ENCODE measurements around the gene GPR162.

GPR162 gene

DNA sequence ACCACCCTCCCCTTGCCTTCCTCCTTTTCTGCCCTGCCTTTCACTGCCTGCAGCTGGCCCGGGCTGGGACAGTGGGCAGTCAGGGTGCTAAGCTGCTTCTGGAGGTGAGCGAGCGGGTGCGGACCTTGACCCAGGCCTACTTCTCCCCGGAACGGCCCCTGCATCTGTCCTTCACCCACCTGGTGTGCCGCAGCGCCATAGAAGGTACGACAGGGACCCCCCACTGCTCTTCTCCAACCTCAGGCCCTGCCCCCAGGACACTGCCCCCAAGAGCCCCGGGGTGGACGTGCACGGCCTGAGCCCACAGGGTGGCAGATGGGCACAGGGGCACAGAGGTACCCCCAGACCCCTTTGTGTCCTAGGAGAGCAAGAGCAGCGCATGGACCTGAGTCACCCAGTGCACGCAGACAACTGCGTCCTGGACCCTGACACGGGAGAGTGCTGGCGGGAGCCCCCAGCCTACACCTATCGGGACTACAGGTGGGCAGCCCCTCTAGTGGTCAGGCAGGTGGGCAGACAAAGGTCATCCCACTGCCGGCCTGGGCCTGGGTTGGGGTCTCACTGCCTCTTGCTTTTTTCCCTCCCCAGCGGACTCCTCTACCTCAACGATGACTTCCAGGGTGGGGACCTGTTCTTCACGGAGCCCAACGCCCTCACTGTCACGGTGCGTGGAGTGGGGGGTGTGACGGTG is 15.9 kb downstream of the GPR162 start:
- DNase-seq: no peak

DNA sequence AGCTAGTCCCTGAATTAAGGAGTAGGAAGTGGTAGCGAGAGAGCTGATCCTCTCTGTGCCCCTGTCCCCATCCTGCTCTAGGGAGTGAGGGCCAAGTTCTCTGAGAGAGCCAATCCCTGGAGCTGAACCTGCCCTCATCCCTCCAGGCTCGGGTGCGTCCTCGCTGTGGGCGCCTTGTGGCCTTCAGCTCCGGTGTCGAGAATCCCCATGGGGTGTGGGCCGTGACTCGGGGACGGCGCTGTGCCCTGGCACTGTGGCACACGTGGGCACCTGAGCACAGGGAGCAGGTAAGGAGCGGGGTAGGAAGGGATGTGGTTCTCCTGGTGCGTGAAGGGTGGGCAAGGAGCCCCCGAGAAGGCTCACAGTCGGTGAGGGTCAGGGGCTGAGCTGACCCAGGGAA is 17.2 kb downstream of the GPR162 start:
- DNase-seq: no peak

DNA sequence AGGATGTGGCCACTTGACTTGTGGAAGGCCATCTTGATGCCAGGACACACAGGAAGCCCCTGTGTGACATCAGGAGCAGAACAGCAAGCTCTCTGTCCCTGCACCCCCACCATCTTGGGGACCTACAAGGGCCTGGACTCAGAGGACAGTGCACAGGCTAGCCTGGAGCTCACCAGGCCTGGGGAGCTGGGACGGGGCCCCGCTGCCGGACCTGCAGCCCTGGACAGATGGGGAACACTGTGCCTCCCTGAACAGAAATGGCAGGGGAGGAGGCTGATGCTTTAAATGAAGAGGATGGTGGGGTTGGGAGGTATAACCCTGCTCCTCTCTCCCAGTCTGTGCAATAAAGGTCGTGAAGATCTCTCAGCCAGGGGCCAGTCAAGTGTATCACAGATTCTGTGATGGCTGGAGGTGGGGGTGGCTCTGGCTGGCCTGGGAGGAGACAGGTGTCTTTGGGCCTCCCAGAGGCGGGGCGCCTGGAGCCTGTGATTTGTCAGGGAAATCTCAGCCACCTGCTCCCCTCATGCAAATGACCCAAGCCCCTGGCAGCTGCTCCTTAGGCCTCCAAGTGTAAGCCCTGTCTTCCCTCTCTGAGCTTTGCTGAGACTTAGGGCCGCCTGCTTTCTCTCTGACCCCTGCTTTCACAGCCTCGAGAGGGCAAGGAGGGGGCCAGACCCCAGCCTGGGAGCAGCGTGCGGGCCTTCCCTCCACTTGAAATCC is 18.0 kb downstream of the GPR162 start:
- no peak for DNase-seq

DNA sequence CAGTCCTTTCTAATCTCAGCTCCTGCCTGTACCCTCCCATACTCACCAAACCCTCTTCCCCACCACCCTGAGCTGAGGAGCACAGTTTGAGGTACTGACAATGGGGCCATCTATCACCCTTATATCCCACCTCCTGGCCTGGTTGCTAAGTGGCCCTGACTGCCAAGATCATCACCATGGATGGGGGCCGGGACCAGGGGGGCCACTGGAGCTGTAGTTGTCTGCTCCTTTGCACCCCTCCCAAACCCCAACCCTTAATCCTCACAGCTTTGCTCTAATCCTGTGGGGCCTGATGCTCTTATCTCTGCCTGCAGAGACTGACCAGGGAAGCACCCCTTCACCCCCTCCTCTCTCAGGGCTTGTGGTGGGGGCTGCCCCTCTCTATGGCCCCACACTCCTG is 18.7 kb downstream of the GPR162 start:
- DNase-seq: no peak

DNA sequence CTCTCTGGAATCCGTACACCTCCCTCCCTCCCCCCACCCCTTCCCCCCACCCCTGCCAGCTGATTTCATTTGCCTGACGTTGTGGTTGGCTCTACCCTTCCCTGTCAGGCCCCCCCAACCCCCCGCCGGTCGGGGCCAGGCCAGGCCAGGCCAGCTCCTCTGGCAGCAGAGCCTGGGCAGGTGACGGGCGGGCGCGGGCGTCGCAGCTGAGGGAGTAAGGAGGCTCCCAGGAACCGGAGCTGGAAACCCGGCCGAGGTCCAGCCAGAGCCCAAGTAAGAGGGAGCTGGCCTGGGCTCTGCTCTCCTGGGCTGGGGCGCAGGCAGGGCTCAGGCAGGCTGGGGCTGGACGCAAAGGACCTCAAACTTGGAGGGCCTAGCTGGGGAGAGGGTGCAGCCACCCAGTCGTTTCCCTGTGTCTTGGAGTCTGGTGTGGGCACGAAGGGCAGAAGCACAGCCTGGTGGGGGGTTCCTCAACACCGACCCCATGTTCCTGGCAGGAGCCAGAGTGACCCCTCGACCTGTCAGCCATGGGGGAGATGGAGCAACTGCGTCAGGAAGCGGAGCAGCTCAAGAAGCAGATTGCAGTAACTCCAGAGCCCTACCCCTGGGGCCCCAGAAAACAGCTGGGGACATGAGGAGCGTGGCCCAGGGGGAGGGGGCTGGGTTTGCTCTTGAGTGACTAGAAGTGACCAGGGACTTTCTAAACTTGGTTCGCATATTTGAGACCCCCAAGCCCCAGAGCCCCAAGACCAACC is 19.3 kb downstream of the GPR162 start, which contains the start of gene GNB3:
TSS of gene GNB3 (plus strand) at position 165 of the 755 bp plus-strand sequence. CDS start at position 528, 363 bp downstream.
- DNase-seq: no peak

DNA sequence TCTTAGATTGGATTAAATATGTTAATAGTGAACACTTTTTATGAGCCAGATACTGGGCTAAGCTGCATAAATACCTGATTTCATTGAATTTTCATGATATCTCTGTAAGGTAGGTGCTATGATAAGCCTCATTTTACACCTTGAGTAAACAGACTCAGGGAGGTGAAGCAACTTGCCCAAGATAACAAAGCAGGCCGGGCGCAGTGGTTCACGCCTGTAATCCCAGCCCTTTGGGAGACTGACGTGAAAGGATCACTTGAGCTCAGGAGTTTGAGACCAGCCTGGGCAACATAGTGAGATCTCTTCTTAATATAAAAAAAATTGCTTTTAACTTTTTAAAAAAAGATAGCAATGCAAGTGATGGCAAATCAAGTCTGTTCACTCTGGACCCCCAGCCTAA is 20.5 kb downstream of the GPR162 start:
- DNase-seq: no peak

DNA sequence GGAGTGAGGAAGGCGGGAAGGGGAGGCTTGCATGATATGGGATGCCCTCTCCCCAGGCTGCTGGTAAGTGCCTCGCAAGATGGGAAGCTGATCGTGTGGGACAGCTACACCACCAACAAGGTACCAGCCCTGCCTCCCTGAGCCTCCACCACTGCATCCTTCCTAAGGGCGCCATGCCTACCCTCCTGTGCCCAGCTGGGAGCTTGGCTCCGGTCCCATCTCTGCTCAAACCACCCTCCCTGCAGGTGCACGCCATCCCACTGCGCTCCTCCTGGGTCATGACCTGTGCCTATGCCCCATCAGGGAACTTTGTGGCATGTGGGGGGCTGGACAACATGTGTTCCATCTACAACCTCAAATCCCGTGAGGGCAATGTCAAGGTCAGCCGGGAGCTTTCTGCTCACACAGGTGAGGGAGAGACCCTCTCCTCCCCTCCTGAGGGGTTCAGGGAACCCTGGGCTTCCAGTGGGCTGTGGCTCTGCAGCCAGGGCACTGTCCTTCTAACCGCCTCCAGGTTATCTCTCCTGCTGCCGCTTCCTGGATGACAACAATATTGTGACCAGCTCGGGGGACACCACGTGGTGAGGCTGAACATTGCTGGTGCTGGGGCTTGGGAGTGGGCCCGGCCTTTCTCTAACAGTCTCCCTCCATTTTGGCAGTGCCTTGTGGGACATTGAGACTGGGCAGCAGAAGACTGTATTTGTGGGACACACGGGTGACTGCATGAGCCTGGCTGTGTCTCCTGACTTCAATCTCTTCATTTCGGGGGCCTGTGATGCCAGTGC is 21.7 kb downstream of the GPR162 start:
- no peak for DNase-seq

DNA sequence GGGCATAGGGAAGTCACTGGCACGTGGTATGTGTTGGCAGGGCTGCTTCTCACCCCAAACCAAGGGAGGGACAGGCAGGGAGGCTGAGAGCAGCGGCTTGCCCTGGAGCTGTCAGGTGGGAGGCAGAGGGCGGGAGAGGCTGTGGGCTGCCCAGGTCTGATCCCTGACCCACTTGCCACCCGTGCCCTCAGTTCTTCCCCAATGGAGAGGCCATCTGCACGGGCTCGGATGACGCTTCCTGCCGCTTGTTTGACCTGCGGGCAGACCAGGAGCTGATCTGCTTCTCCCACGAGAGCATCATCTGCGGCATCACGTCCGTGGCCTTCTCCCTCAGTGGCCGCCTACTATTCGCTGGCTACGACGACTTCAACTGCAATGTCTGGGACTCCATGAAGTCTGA is 23.8 kb downstream of the GPR162 start:
- DNase-seq: no peak

DNA sequence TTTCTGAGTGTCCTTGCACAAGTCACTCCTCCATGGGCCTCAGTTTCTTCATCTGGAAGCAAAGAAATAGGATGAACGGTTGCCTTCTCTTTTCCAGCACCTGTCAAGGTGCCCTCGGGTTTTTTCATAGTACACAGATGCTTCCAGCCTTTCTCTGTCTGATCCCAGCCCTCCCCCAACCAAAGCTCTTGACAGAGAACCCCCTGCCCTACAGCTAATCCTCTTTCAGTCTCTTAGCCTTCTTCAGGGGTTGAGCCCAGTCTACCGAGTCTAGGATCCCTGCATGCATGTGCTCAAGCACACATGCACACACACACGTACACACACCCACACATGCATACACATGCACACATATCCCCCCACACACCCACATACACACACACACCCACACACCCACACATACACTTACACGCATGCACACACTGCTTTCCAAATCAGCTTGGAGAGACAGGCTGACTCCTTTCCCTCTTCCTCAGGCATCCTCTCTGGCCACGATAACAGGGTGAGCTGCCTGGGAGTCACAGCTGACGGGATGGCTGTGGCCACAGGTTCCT is 24.8 kb downstream of the GPR162 start:
- DNase-seq: no peak

DNA sequence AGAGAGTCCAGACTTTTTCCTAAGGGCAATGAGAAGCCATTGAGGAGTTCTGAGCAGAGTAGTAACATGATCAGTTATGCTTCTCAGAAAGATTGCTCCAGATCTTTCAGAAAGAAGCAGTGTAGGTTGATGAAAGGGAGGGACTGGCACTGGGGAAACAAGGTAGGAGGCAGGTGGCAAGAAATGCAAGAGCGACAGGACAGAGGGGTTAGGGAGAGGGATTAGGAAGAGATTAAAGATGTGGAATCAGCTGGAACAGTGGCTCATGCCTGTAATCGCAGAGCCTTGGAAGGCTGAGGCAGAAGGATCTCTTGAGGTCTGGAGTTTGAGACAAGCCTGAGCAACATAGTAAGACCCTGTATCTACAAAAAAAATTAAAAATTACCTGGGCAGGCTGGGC is 26.1 kb downstream of the GPR162 start:
- DNase-seq: no peak

DNA sequence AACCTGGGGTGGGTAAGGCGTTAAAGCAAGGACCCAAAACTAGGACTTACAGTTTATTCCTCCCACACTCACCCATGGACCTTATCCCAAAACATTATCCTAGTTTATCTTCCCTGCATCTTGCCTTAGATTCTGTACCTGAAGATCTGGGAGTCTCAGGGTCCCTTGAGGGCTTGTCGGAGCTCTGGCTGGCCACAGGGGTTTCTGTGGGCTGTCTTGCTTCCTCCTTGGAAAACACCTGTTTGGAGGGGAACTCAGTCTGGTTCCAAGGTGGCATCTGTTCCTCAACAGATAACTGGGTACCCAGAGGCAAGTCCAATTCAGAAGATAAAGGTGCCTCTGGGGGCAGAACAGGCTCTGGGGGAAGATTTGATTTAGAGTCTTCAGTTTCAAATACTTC is 27.8 kb downstream of the GPR162 start:
- no peak for DNase-seq

DNA sequence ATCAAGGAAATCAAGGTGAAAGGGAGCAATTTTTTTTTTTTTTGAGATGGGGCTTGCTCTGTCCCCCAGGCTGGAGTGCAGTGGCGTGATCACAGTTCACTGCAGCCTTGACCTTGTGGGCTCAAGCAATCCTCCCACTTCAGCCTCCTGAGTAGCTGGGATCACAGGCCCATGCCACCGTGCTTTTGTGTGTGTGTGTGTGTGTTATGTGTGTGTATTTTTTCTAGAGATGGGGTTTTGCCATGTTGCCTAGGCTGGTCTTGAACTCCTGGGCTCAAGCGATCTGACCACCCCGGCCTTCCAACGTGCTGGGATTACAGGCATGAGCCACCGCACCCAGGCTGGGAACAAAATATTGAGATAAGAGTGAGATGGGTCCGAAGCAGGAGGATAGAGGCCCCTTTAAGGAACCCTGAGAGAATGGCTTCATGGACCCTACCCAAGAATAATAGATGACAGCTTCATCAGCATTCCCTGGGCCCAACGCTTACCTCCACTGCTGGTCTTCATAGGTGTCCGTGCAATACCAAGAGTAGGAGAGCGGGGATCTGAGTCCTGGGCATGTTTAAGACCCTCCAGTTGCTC is 28.4 kb downstream of the GPR162 start:
- no peak for DNase-seq

DNA sequence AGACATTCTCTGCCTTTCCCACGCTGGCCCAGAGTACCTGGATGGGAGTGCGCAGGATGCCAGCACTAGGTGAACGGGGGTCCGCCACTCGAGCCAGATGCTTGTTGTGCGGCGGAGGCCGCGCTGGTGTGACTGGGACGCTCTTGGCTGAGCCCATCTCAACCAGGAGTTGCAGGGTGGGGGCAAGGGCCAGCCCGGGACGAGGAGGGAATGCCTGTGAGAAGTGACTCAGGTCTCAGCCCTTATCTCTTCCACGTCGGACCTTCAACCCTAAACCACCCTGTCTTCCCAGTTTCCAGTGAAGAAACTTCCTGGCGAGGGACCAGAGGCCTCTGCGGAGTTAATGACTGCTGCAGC is 29.2 kb downstream of the GPR162 start:
- DNase-seq: no peak

DNA sequence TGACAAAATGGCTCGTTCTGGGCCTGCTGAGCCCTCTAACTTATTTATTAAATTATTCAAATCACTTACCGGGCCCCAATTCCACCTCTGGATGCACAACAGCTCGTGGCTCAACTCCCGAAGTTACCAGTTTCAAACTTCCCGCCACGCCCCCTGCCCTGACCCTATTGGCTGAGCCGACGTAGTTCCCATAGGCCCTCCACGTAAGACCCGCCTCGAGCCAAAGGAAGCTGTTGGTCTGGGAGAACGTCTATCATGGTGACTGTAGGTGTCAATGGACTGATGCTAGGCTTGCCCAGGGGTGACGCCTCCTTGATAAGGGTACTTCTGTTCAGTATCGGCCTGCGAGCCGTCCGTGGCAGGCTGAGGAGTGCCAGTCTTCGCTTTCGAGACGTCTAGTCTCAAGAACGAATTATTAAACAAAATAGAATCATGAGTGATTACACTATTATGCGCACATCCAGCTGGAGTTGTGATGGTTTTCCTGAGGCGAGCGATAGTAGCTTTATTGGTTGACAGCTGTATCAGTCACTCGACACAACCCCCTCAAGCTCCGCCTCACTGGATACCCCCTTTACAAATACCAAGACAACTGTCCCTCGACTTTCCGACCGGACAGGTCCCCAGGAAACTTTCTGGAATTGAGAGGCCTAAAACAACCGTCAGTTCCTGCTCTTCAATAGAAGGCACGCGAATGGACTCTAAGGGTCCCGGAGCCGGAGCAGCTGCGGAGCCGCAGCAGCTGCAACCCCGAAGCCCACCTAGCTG is 29.7 kb downstream of the GPR162 start, which contains the start of gene CDCA3:
TSS of gene CDCA3 (minus strand) at position 134 of the 768 bp plus-strand sequence. CDS start 334 bp downstream, outside the sequence.
- DNase-seq: peak; percentile 92

DNA sequence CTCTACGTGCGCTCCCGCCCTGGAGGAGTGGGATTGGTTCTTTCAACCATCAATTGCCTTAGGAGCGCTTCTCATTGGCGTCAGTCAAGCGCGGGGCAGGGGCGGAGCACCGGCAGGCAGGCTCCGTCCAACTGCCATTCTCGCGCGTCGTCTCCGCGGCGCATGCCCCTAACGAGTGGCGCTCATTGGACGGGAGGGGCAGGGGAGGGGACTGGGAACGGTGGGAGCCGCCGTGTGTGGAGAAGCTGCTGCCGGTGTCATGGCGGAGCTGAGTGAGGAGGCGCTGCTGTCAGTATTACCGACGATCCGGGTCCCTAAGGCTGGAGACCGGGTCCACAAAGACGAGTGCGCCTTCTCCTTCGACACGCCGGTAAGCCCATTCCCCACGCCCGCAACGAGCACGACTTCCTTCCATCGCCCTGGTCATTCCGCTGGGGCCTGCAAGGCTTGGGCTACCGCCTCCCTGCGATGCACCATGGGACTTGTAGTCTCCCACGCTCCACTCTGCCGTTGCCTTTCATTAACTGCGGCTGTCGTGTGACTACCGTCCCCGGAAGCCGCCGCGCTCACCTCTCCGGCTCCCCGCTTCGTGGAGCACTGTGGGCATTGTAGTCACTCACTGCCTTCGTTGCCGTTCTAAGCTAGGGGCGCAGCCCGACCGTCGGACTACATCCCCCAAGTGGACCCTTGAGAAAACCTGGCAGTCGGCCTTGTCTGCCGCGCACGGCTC is 30.5 kb downstream of the GPR162 start, which contains the start of gene USP5:
TSS of gene USP5 (plus strand) at position 230 of the 730 bp plus-strand sequence. CDS start at position 260, 30 bp downstream.
- peak; percentile 97 for DNase-seq

DNA sequence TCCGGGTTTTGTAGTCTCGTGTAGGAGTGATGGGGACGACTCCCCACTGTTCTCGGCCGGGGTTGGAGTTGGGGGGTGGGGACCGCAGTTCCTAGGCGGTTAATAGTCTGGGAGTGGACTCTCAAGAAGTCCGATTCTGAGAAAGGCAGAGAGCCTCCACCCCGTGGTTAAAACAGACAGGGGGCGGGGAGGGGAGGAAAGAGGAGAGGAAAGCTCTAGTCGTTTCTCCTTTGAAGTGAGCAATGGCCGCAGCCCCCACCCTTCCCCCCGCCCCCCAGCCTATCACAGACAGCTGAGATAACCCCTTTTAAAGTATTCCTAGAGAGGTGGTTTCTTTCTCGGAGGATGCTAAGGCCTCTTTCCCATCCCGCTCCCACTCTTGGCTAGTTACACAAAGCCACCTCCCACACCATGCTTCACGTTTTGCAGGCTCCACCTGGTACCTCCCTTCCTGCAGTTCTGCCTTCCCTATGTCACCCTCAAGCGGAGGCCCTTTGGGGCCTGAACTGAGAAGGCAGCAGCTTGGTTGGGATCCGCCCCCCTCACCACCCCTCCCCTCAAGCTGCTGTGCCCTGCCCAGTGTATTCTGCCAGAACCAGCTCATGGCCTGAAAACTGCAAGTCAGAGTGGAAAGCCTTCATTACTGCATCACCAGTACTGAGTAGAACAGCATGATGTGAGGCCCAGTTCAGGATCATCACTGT is 31.2 kb downstream of the GPR162 start:
- DNase-seq: peak; percentile 34

DNA sequence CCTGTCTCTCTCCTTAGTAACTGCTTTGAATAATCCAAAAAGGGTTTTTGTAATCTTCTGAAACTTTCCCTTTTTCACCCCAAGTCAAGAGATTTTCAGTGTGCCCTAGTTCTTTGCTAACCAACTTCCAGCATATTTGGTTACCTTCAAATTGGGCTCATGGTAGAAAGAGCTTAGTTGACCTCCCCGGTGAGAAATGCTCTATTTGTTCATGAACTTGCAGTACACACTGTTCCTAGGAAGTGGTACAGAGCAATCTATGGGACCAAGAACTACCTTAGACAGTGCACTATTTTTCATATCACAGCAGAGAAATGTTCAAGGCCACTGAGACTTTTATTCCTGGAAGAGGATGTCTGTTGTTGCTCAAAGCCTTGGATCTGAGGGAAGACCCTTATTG is 32.0 kb downstream of the GPR162 start:
- no peak for DNase-seq

DNA sequence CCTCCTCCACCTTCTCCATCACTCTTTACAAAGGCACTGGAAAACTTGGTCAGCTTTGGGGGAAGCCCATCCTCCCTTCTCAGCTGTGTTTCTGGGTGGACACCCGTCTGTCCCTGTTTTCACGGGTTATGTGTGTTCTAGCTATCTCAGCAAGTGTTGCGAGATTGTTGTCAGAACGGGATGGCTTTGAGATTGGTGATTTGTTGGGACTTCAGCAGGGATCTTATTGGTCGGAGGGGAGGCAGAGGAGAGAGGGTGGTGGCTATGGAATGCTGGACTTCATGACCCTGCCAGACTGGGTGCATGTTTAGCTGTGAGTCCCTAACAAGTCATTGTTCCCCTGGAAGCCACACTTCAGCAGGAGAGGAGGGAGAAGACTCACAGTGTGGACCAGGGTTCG is 32.4 kb downstream of the GPR162 start:
- no peak for DNase-seq

DNA sequence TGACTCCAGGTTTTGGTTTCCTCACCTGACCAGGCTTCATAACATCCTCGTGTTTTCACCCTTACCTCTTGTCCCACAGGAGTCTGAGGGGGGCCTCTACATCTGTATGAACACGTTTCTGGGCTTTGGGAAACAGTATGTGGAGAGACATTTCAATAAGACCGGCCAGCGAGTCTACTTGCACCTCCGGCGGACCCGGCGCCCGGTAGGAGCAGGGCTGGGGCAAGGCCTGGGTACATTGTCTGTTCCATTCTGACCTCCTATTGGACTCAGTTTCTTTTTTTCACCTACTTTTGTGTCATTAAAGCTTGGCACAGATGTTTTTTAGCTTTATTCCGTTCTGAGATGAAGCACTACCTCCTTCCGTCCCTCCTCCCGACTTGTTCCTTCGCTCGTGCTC is 33.7 kb downstream of the GPR162 start:
- DNase-seq: no peak

DNA sequence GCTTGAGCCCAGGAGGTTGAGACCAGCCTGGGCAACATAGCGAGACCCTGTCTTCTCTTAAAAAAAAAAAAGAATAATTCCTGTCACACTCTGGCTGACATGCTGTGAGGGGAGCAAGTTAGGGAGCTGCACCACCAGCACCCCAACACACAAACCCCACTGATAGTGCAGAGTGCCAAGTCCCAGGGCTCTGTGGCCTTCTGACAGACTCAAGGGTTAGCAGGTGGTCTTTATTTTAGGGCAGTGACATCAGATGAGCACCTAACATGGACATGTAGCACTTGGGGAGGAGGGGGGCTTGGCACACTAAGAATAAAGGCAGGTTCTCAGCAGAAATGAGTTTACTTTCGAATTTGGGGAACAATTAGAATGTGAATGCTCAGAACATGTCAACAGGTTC is 37.2 kb downstream of the GPR162 start:
- no peak for DNase-seq
